T47D (cell line): ENCODE measurements around the gene SRGAP3.

Experiments used
- DNase-seq, 2 experiments: peaks; one replicate each; pipeline versions ENCODE4 v3.0.0 to v3.0.0-alpha.2; 2011 to 2012; ENCODE audit warnings: low read depth in 1 of 2, low spot score in 1 of 2
- JUND ChIP-seq: IDR thresholded peaks from 2 replicates; pipeline ENCODE4 v1.6.1; 2012; ENCODE audit warnings: low read depth
- in situ Hi-C: cut with HindIII; loops from 2 replicates; pipeline ENCODE4 v1.10.0; 2016; ENCODE audit warnings: low sequenced_read_pairs, low pct_unique_long_range_greater_than_20kb

SRGAP3 gene

GRCh38 chr3:9012521-9012920 lies 236.9 kb downstream of the SRGAP3 start:
- in situ Hi-C loops, result no loop called here
- no peak for TF ChIP-seq JUND
- no peak for DNase-seq

- in situ Hi-C loops, result no loop called here
- no peak for DNase-seq
- no peak for TF ChIP-seq JUND
Measured at GRCh38 chr3:9009976-9010545, 239.4 kb downstream of the SRGAP3 start.

- in situ Hi-C loops, result no loop called here
- DNase-seq, result no peak
- TF ChIP-seq JUND, result no peak
Measured at GRCh38 chr3:9008550-9009255, 240.7 kb downstream of the SRGAP3 start.

DNA sequence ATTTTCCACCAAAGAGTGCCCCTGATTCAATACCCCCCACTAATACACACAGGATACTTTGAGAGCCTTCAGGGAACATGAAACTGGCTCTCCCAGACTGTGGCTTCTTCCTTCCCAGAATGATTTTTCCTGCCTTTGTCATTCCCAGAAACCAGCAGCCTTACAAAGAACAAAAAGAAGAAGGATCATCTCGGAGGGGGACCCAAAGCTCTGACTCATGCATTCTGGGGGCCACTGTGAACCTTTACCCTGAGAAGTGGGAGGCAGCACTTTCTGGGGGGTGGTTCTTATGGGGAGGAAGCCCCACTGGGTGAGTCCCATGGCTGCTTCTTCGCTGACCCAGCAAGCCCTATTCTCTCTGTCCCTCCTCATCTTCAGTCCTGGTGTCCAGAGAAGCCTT lies 241.5 kb downstream of the SRGAP3 start:
- no peak for DNase-seq
- no peak for TF ChIP-seq JUND
- in situ Hi-C loops, result no loop called here

GRCh38 chr3:9007213-9007612 lies 242.2 kb downstream of the SRGAP3 start:
- no peak for DNase-seq
- in situ Hi-C loops, result no loop called here
- no peak for TF ChIP-seq JUND

DNA sequence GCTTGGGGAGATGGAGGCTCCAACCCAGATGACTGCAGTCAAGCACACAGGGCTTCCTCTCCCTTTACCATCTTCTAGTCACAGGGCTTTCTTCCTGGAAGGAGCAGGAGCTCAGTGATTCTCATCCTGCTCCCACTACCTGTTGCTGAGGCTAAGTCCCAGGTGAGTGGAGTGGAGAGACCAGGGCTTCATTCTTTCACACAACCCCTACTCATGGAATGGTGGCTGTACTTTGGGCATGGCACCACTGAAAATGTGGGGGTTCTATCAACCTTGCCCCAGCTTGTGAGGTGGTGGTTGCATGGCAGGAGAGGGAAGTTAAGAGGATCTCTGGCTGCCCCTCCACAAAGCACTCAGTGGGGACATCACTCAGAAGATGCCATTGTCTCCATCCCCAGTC lies 249.4 kb downstream of the SRGAP3 start:
- in situ Hi-C loops, result no loop called here
- no peak for TF ChIP-seq JUND
- no peak for DNase-seq

- TF ChIP-seq JUND, result no peak
- in situ Hi-C loops, result no loop called here
- no peak for DNase-seq
Measured at GRCh38 chr3:8997151-8997550, 252.3 kb downstream of the SRGAP3 start.

DNA sequence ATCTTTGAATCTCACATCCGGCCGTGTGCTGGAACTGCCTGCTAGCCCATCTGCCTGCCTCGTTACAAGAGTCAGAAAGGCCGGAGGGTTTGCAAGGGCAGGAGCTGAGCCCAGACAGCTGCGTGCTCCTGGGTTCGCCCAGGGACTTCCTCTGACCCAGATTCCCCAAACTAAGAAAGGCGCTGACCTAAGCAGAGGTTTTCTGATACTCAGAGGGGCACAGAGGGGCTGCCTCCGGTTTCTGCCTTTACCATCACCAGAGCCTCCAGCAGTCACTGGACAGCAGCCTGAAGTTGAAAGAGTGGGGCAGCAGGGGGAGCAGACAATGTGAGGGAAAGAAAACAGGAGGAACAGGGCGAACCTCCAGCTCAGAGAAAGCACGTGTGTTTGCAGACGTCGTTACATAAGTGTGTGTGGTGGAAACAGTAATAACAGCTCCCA lies 252.7 kb downstream of the SRGAP3 start:
- DNase-seq, result peak in 1 of 2 experiments; percentile 42
- TF ChIP-seq JUND, result no peak
- in situ Hi-C loops, result no loop called here

GRCh38 chr3:8996216-8996615 lies 253.2 kb downstream of the SRGAP3 start:
- no peak for DNase-seq

GRCh38 chr3:8994226-8994625 lies 255.2 kb downstream of the SRGAP3 start:
- in situ Hi-C loops, result no loop called here
- no peak for TF ChIP-seq JUND
- no peak for DNase-seq

More at GRCh38 chr3:8996216-8996615, 253.2 kb downstream of the SRGAP3 start:
- TF ChIP-seq JUND, result no peak
- in situ Hi-C loops, result no loop called here

- DNase-seq, result no peak
- in situ Hi-C loops, result no loop called here
- no peak for TF ChIP-seq JUND
Measured at GRCh38 chr3:8993331-8993730, 256.1 kb downstream of the SRGAP3 start.

- in situ Hi-C loops, result no loop called here
Measured at GRCh38 chr3:8992854-8993253, 256.6 kb downstream of the SRGAP3 start.

DNA sequence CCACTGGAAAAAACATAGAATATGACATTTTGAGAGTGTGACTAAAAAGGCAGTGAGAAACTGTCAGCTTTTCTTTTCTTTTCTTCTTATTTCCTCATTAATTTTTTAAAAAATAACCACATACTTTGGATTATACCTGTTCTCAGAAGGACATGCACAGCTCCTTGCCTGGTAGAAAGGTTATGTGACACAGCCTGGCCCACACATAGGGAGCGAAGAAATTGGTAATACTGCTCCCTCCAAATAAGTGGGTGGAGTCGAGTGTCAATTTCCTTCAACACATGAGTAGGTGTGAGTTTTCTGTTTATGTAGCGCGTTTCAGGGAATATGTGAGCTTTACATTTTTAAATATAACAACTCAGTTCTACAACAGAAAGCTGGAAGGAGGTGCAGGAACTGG lies 257.2 kb downstream of the SRGAP3 start:
- DNase-seq, result no peak
- TF ChIP-seq JUND, result no peak
- in situ Hi-C loops, result no loop called here

More at GRCh38 chr3:8992854-8993253, 256.6 kb downstream of the SRGAP3 start:
- no peak for DNase-seq
- no peak for TF ChIP-seq JUND
